EH (cell line): ENCODE measurements around the gene KRTAP10-8.
"Not testable (repeated sequence)": the region's sequence is repeated elsewhere in the genome, so short reads cannot be mapped to it uniquely, and the experiment has no call there.

ENCODE experiments used
- DNase-seq: peaks from one replicate; pipeline ENCODE4 v3.0.0-alpha.2; 2015; ENCODE audit warnings: low read depth

KRTAP10-8 gene

DNA sequence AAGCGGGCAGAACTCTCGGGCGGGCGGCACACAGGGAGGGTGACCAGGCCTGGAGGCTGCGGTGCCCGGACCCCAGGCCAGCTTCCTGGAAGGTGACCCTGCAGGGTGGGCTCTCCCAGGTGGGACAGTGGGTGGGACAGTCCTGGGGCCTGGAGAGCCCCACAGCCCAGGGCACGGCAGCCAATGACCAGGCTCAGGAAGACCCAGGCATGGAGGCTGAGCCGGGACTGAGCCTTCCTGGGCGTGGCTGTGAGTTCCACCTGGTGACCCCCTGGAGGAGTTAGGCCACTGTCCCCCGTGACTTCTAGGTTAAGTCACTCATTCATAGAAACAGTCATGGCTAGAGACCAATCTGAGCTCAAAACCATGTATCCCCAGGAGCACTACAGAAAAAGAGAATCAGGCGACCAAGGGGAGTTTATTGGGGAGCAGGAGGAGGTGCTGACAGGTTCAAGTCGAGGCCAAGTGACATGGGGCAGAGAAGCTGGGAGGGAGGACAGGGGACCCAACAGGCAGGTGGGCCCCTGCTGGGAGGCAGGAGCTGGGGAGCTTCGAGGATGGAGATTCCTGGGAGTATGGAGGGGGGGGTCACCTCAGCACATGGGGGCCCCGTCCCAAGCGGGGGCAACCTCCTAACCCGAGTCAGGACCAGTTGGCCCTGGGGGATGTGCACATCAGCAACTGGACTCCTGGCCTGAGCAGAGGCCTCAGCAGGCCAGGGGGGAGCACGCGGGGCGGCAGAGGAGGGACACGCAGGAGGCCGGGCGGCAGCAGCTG lies 32.6 kb upstream of the KRTAP10-8 start:
- DNase-seq, result no peak

DNA sequence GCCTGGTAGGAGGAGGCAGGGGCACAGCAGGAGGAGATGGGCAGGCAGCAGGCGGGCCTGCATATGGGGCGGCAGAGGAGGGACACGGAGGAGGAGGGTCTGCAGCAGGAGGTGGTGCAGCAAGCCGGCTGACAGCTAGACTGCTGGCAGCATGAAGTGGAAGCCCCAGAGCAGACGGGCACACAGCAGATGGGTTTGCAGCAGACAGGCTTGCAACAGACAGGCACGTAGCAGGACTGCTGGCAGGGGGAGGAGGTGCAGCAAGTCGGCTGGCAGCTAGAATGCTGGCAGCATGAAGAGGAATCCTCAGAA lies 32.1 kb upstream of the KRTAP10-8 start:
- DNase-seq, result no peak

DNA sequence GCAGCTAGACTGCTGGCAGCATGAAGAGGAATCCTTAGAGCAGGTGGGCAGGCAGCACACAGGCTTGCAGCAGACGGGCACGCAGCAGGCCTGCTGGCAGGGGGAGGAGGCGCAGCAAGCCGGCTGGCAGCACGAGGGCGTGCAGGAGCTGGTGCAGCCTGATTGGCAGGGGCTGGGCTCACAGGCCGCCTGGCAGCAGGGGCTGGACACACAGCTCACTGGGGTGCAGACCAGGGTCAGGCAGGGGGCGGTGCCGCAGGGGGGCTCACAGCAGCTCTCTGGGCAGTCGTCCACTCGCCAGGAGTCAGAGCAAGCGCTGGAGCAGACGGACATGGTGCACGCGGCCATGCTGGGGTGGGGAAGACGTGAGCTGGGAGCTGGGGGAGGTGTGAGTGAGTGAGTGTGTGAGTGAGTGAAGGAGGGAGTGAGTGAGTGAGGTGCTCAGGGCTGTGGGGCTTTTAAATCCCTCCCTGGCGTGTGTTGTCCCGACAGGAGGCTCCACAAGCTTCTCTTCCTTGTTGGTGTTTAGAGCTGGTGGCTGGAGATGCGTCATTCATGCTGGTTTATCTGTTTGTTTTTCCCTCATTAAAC lies 31.6 kb upstream of the KRTAP10-8 start, which contains the start of gene KRTAP10-5:
TSS of gene KRTAP10-5 (minus strand) at position 374 of the 591 bp plus-strand sequence. CDS start at position 348, 26 bp downstream.
- not testable (repeated sequence) for DNase-seq

DNA sequence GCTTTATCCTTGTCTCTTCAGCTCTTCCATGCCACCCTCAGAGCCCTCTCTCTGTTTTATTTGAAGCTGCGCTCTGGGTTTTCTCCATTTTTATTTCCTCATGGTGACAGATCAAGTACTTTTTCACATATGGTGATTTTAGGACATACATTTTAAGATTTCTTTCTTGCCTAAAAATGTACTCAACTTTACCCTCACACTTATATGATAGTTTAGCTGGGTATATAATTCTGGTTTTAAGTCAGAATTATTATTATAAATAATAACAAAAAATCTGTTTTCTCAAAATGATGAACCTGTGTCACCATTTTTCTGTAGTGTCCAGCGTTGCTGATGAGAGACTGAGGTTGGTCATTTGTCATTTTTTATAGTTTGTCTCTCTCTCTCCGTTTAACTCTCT lies 30.7 kb upstream of the KRTAP10-8 start:
- DNase-seq, result no peak

DNA sequence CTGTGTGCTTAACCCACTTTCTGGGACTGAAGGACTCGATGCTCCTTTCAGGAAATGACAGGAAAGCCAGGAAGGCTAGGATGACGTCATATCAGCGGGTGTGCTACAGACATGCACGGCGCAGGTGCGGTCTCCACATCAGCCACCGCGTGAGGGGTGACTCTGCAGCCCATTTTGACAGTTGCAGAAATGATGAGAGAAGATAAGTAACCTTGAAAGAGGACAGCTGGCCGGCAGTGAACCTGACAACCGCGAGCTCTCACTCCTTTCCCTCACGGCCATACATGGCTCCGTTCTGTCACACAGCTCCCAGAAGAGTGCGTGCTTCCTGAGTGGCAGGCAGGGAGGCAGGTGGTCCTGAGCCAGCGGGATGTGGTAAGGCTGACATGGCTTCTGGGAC lies 29.8 kb upstream of the KRTAP10-8 start:
- no peak for DNase-seq

DNA sequence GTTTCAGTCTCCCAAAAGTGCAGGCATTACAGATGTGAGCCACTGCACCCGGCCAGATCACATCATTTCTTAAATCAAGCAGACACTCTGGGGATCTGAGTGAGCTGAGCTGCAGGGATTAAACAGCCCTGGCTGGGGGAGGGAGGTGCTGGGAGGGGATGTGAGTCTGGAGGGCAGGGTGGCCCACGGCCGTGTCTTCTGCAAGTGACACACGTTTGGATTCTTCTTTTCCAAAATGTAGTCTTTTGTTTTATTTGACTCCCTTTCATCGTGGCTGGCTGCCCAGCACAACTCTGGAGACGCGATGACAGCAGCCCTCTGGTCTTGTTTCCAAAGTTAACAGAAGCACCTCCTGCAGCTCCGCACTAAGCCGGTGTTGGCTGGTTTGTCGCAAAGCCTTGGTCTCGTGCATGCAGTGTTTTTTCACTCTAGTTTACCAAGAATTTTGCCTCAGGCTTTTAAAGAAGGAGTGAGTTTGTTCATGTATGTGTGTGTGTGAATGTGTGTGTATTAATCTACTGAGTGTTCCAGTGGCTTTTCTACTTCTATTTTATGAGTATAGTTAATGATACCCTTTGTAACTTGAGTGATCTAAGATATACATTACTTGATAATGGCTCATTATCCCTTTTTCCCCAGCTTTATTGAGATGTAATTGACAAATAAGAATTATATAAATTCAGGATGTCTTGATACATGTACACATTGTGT lies 28.6 kb upstream of the KRTAP10-8 start:
- DNase-seq, result no peak

DNA sequence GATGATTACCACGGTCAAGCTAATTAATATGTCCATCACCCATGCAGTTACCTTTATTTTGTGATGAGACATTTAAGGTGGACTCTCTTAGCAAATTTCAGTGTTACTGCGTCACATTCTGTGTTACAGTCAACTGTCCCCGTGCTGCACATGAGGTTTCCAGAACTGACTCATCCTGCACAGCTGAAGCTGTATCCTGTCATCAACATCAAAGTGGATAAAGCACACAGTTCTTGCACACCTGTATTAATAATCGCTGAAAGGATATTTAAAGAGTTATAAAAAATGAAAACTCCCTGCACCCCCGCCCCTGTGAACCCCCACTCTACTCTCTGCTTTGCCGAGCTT lies 28.1 kb upstream of the KRTAP10-8 start:
- DNase-seq, result no peak

DNA sequence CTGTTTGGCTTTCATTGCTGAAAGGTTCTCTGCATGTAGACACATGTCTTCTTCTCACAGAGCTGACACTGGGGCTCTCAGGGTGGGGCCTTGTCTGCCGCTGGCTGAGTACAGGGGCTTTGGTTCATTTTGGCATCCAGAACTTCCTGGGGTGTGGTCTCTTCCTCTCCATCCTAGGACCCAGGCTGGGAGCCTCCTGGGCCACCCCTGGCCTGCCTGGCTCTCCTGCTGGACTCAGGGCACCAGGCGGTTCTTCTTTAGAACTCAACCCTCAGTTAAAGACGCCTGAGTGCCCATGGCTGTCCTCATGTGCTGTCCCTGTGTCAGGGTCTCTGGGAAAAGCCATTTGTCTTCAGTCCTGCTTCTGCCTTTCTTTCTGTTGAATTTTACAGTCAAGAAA lies 26.0 kb upstream of the KRTAP10-8 start:
- DNase-seq, result no peak

DNA sequence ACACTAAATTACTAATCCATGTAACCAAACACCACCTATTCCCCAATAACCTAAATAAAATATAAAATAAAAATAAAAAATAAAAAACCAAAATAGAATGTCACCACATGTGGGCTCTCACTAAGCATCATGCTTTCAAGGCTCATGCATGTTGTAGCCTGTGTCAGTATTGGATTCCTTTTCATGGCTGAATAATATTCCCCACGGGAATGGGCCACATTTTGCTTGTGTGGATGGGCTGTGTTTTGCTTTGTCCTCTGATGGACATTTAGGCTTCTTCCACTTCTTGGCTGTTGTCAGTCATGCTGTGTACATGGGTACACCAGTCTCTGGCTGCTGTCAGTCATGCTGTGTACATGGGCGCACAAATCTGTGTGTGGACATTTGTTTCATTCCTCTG lies 22.8 kb upstream of the KRTAP10-8 start:
- no peak for DNase-seq

DNA sequence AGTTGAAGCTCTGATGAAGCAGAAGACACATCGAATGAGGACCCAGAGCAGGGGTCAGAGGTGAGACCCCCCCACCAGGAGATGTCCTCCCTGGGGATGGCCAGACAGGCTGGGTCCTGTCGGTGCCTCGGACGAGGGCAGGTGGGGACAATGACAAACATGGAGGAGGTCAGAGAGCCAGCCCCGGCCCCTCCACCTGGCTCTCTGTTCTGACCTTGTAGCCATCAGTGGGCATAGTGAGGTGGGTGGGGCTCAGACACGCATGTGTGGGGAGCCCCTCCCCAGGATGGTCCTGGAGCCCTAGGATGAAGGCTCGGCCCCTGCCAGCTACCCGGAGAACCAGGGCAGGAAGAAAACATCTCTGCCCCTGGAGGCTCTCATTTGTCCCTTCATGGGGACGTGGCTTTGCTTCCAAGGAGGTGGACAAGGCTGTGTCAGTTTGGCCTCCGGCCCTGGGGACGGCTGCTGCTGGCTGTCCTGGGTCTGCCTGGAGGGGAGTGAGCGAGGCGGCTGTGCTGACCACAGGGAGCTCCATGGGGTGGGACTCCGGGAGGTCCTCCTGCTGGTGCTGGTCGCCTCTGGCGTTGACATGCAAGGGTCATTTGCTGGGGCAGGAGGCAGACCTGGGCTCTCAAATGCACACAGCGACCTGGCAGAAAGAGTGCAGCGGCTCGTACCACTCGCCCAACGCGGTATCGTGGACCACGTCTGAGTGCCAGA lies 22.1 kb upstream of the KRTAP10-8 start:
- DNase-seq, result no peak

DNA sequence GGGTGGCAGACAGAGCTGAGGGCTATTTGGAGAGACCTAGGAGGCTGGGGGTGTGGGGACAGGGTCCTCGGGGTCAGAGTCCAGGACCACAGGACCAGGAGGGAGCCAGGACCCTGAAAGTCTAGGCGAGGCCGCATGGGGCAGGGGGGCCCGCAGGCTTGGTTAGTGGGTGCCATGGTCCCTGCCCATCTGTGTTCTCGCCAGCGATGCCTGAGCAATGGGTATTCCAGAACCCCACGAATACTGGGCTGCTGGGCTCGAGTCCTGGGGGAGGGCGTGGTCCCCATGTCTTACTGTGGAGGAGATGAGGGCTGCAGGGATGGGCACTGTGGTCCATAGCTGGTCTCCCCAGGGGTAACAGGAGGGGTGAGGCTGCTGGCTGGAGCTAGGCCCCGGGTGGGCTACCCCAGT lies 21.6 kb upstream of the KRTAP10-8 start:
- no peak for DNase-seq

DNA sequence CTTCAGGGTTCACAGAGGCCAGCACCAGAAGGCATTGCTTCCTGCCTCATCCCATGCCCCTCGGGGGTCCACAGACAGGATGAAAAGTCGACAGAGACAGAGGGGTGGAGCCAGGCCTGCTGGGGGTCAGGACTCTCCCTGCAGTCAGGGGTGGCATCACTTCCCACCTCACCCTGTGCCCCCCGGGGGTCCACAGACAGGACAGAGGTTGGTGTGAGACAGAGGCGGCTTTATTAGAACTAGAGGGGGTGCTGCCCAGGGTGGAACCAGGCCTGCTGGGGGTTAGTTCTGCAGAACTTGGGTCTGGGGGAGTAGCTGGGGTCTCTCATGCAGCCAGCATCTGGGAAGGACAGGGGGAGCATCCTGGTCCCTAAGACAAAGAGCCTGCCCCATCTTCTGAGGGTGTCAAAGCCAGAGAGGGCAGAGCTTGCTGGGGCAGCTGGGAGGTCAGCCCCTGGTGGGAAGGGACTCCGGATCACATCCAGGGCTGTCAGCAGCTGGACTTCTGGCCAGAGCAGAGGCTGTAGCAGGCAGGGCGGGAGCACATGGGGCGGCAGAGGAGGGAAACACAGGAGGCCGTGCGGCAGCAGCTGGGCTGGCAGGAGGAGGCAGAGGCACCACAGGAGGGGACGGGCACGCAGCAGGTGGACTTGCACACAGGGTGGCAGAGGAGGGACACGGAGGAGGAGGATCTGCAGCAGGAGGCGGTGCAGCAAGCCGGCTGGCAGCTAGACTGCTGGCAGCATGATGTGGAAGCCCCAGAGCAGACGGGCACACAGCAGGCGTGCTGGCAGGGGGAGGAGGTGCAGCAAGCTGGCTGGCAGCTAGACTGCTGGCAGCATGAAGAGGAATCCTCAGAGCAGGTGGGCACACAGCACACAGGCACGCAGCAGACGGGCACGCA lies 20.7 kb upstream of the KRTAP10-8 start:
- DNase-seq, result not testable (repeated sequence)

DNA sequence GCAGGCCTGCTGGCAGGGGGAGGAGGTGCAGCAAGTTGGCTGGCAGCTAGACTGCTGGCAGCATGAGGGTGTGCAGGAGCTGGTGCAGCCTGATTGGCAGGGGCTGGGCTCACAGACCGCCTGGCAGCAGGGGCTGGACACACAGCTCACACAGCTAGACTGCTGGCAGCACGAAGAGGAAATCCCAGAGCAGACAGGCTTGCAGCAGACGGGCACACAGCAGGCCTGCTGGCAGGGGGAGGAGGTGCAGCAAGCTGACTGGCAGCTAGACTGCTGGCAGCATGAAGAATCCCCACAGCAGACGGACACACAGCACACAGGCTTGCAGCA lies 20.1 kb upstream of the KRTAP10-8 start:
- DNase-seq, result not testable (repeated sequence)

DNA sequence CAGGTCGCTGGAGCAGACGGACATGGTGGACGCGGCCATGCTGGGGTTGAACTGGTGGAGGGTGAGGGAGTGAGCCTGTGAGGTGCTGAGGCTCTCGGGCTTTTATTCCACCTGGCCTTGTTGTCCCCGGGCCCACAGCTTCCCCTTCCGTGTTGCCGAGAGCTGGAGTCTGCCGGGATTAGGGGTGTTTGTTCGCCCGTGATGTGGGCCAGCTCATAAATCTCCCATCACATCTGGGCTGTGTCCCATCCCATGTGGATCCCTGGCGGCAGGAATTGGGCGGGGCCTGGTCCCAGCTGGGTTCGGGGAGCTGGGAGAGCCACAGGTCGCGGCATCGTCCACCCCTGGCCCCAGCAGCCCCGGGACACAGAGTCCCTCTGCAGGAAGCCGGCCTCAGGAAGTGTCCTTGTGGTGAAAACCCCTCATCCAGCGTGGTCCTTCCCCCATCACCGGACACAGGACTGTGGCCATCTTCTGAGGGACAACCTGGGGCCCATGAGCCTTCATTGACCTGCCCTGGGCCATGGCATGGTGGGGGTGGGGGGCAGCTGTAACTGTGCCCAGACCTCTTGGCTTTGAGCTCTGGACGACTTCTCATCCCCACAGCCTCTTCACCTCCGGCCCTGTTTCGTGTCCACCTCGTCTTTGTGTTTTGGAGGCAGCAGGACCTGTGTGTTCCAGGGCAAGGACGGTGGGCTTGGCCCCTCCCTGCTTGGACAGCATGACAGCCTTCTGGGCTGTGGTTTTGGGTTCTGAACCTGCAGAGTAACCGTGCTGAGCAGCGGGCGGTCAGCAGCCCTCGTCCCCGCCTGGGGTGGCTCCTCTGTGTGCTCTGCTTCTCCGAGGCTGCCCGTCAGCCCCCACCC lies 19.2 kb upstream of the KRTAP10-8 start, which contains the start of gene KRTAP10-6:
TSS of gene KRTAP10-6 (minus strand) at position 60 of the 866 bp plus-strand sequence. CDS start at position 39, 21 bp downstream.
- DNase-seq, result no peak

DNA sequence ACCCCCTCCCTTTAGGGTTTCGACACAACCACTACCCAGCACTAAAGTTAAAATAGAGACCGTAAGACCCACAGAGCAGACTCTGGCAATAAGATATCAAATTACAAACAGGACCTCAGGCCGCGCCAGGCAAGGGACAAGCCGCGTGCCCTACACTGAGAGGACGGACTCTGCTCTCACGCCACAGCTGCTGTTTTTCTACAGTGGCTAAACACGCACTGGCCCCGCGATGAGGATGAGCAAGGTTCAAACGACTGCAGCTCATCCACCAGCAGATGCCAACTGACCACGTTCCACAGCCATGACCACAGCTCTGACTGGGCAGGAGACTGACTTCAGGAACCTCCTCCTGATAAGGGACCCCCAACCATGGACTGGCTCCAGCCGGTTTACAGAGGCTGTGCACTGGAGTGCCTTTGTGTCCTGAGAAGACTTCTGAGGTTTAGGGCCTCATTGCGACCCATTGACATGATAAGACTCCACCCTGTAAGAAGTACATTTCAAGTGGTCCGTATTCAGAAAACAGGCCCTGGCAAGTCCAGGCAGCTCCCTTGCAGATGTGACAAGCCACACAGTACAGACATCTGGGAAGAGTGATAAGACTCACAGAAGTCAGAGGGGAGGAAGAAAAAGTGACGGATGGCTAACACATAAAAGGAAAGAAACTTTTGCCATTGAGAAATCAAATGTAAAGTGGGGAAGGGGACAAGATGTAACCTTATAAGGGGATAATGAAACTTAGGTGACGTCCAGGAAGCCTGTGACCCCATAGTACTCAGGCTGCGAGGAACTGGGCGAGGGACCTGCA lies 18.1 kb upstream of the KRTAP10-8 start:
- peak; percentile 28 for DNase-seq

DNA sequence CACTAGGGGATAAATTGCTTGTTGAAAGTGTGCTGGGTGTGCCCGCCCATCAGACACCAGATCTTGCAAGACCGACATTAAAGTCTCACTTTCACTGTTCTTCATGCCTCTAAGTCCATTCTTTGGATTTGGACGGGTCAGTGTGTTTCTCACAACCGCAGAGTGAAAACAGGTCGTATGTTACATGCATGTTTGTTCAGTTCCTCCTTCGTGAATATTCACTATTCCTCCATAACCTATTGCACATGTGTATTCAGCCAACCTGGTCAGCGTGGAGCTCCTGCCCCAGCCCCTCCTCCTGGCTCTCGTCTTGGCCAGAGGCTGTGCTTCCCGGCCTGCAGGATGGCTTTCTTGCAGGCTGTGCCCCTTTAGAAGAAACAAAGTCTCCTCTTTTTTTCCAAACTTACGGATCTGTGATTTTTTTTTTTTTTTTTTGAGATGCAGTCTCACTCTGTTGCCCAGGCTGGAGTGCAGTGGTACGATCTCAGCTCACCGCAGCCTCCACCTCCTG lies 17.4 kb upstream of the KRTAP10-8 start:
- DNase-seq, result no peak

DNA sequence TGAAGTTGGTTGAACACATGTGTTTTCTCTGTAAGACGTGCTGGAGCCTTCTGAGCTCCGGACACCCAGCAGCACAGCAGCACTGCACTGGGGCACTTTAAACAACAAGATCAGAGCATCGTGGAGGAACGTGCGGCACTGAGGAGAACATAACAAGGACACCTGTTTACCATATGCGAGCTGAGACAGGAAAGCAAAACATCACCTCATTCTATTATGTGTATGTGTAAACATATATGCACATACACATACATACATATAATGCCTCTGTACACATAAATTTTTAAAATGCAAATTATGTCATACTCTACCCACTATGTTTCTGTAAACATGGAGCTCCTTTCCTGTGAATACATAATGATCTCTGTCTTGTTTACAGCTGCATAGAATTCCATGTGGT lies 16.4 kb upstream of the KRTAP10-8 start:
- no peak for DNase-seq

DNA sequence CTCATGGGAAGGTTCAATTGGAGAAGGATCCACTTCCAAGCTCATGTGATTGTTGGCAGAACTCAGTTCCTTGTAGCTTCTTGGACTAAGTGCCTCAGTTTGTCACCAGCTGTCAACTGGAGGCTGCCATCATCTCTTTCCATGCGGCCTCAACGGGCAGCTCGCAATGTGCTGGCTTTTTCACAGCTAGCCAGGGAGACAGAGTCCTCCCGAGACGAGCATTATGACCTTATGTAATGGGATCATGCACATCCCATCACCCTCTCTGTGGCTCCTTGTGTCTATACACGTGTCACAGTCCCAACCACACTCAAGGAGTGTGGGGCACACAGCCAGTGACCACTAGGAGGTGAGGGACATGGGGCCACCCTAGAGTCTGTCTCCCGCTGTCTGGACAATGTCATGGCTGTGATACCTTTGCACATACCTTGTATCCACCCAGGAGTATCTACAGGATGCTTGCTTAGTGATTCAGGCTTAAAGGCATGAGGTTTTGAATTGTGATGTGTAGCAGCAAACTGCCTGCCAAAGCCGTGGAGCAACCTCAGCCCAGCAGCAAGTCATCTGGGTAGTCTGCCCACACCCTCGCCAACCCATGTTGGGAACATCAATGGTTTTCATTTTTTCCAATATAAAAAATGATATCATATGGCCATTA lies 15.7 kb upstream of the KRTAP10-8 start:
- no peak for DNase-seq

DNA sequence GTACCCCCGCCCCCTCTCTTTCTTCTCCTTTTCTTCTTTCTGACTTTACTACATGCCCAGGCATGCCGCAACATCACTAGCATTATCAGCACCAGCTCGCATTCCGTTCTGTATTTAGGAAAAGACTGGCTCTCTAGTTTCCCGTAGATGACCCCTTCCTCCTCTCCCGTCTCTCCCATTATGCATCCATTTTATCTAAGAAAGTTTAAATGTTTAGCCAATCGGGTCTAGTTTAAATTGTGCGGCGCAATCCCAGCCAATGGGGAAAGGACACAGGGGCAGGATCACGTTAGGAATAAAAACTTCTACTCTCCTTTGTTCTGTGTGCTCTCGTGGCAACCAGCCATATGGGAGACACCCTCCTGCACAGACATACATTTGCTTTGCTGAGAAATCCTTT lies 13.8 kb upstream of the KRTAP10-8 start:
- no peak for DNase-seq
